AG08395 (cell line): Measurements from ENCODE around the gene TYMP.
A peak's percentile ranks its signal among the peaks of the same experiment; 100 is the strongest.
"Not testable (repeated sequence)": the region's sequence is repeated elsewhere in the genome, so short reads cannot be mapped to it uniquely, and the experiment has no call there.

Source experiments
- DNase-seq: peaks from one replicate; pipeline ENCODE4 v3.0.0; 2012; ENCODE audit warnings: mixed read lengths, low spot score

The TYMP gene

GRCh38 chr22:50537765-50538164 is 8.0 kb upstream of the TYMP start:
- DNase-seq = no peak

- DNase-seq = no peak
These were observed 6.4 kb upstream of the TYMP start for GRCh38 chr22:50536226-50536625.

GRCh38 chr22:50535113-50535512 is 5.3 kb upstream of the TYMP start:
- no peak for DNase-seq

GRCh38 chr22:50533856-50534711 is 4.3 kb upstream of the TYMP start:
- DNase-seq = not testable (repeated sequence)

- no peak for DNase-seq
These were observed 3.3 kb upstream of the TYMP start for GRCh38 chr22:50532824-50533796.

- peak; percentile 81 for DNase-seq
These were observed 2.3 kb upstream of the TYMP start for GRCh38 chr22:50531962-50532674.

GRCh38 chr22:50531546-50531961 is 1.7 kb upstream of the TYMP start:
- DNase-seq = no peak

GRCh38 chr22:50530877-50531545 is 1.2 kb upstream of the TYMP start:
- DNase-seq = peak; percentile 55

- DNase-seq = no peak
These were observed 716 bp upstream of the TYMP start for GRCh38 chr22:50530580-50530876.

- no peak for DNase-seq
These were observed 356 bp downstream of the TYMP start for GRCh38 chr22:50529416-50529896.

GRCh38 chr22:50528682-50529415 is 963 bp downstream of the TYMP start:
- no peak for DNase-seq

- DNase-seq = no peak
These were observed 1.7 kb downstream of the TYMP start for GRCh38 chr22:50527921-50528681.

- no peak for DNase-seq
These were observed 2.7 kb downstream of the TYMP start for GRCh38 chr22:50526834-50527801.

- peak; percentile 59 for DNase-seq
These were observed 3.5 kb downstream of the TYMP start for GRCh38 chr22:50526108-50526833.

- no peak for DNase-seq
These were observed 4.0 kb downstream of the TYMP start for GRCh38 chr22:50525858-50526107.

GRCh38 chr22:50525104-50525857 is 4.5 kb downstream of the TYMP start, which contains the start of gene SCO2:
SCO2 (minus strand) TSS chr22:50525598; CDS start chr22:50524411, 1,187 bp downstream.
- peak; percentile 100 for DNase-seq

- DNase-seq = no peak
These were observed 5.1 kb downstream of the TYMP start for GRCh38 chr22:50524676-50525103.
